PFSK-1 (cell line): Measurements from ENCODE around the gene SMDT1.

Source experiments
- FOXP2 ChIP-seq: optimal IDR thresholded peaks from 2 replicates; pipeline ENCODE3; 2011; ENCODE audit warnings: borderline replicate concordance, control low read depth, inconsistent platforms; ENCODE audit not compliant: insufficient read depth; ENCODE audit errors: extremely low read length, extremely low read depth
- POLR2AphosphoS5 ChIP-seq: IDR thresholded peaks from 2 replicates; pipeline ENCODE4 v1.6.1; 2012; ENCODE audit warnings: low read depth, mild to moderate bottlenecking, control low read depth, low read length, moderate library complexity
- TF ChIP-seq, protein P1 (sequence below), 2 experiments: IDR thresholded peaks; 2 replicates each; pipeline versions ENCODE4 v1.6.1 to v1.8.0; 2011 to 2012; ENCODE audit warnings: low read depth in 2 of 2, low read length in 2 of 2, control low read depth in 1 of 2, inconsistent platforms in 1 of 2, mild to moderate bottlenecking in 1 of 2, moderate library complexity in 1 of 2; ENCODE audit not compliant: insufficient read depth in 1 of 2

DNA sequence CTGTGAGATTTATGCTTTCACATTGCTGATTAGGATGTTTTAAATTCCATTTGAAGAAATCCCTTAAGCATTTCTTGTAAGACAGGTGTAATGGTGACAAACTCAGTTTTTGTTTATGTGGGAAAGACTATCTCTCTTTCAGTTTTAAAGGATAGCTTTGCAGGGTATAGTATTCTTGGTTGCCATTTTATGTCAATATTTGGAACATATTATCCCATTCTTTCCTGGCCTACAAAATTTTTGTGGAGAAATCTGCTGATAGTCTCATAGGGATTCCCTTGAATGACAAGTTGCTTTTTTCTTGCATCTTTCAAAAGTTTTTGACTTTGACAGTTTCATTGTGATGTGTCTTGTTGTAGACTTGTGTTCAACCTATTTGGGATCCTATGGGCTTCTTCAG is 37.7 kb upstream of the SMDT1 start:
- TF ChIP-seq FOXP2 (no peak), POLR2AphosphoS5 (no peak)
- TF ChIP-seq, protein P1, sequence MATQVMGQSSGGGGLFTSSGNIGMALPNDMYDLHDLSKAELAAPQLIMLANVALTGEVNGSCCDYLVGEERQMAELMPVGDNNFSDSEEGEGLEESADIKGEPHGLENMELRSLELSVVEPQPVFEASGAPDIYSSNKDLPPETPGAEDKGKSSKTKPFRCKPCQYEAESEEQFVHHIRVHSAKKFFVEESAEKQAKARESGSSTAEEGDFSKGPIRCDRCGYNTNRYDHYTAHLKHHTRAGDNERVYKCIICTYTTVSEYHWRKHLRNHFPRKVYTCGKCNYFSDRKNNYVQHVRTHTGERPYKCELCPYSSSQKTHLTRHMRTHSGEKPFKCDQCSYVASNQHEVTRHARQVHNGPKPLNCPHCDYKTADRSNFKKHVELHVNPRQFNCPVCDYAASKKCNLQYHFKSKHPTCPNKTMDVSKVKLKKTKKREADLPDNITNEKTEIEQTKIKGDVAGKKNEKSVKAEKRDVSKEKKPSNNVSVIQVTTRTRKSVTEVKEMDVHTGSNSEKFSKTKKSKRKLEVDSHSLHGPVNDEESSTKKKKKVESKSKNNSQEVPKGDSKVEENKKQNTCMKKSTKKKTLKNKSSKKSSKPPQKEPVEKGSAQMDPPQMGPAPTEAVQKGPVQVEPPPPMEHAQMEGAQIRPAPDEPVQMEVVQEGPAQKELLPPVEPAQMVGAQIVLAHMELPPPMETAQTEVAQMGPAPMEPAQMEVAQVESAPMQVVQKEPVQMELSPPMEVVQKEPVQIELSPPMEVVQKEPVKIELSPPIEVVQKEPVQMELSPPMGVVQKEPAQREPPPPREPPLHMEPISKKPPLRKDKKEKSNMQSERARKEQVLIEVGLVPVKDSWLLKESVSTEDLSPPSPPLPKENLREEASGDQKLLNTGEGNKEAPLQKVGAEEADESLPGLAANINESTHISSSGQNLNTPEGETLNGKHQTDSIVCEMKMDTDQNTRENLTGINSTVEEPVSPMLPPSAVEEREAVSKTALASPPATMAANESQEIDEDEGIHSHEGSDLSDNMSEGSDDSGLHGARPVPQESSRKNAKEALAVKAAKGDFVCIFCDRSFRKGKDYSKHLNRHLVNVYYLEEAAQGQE (IDR thresholded peaks at IDR 0.05; ENCODE audit: insufficient read depth in 1 of 2, low read depth in 2 of 2, low read length in 2 of 2): no peak
